MM.1S (cell line): ENCODE data around the gene DTD1.

Experiments used
- DNase-seq: peaks from one replicate; pipeline ENCODE4 v3.0.0-alpha.2; 2015
- H2AFZ ChIP-seq: fragments of 300-600 bp; sonication (generic); 2 replicates; pipeline ENCODE4 v1.6.0; 2016; ENCODE audit warnings: antibody characterized with exemption, low read length
- H3F3A ChIP-seq: fragments of 300-600 bp; sonication (generic); 2 replicates; pipeline ENCODE4 v1.6.1; 2016; ENCODE audit warnings: mild to moderate bottlenecking, antibody characterized with exemption, low read length, moderate library complexity, mixed read lengths; ENCODE audit not compliant: insufficient read depth
- H3K27ac ChIP-seq: fragments of 300-600 bp; sonication (generic); 2 replicates; pipeline ENCODE4 v1.5.1; 2016; ENCODE audit warnings: mild to moderate bottlenecking, low read length
- H3K27me3 ChIP-seq: fragments of 300-600 bp; sonication (generic); replicated peaks from 2 replicates; pipeline ENCODE4 v1.6.0; 2016; ENCODE audit warnings: low read length; ENCODE audit not compliant: insufficient read depth
- H3K36me3 ChIP-seq: fragments of 300-600 bp; sonication (generic); replicated peaks from 2 replicates; pipeline ENCODE4 v1.6.1; 2016; ENCODE audit warnings: mild to moderate bottlenecking, low read length, mixed read lengths; ENCODE audit not compliant: insufficient read depth
- H3K4me1 ChIP-seq: fragments of 300-600 bp; sonication (generic); 2 replicates; pipeline ENCODE4 v1.6.1; 2016; ENCODE audit warnings: low read length, mixed read lengths
- H3K4me2 ChIP-seq: fragments of 300-600 bp; sonication (generic); 2 replicates; pipeline ENCODE4 v1.6.0; 2016; ENCODE audit warnings: low read depth, low read length
- H3K4me3 ChIP-seq: fragments of 300-600 bp; sonication (generic); 2 replicates; pipeline ENCODE4 v1.5.1; 2016; ENCODE audit warnings: low read length, mixed read lengths
- H3K79me2 ChIP-seq: fragments of 300-600 bp; sonication (generic); 2 replicates; pipeline ENCODE4 v1.6.1; 2016; ENCODE audit warnings: mixed run types, low read length, mixed read lengths
- H3K9ac ChIP-seq: fragments of 300-600 bp; sonication (generic); 2 replicates; pipeline ENCODE4 v1.6.1; 2016; ENCODE audit warnings: low read length, mixed read lengths
- H3K9me2 ChIP-seq: fragments of 300-600 bp; sonication (generic); replicated peaks from 2 replicates; pipeline ENCODE4 v1.6.1; 2016; ENCODE audit warnings: mild to moderate bottlenecking, low read length, mixed read lengths; ENCODE audit not compliant: insufficient read depth
- H3K9me3 ChIP-seq: fragments of 300-600 bp; sonication (generic); replicated peaks from 2 replicates; pipeline ENCODE4 v1.6.1; 2016; ENCODE audit warnings: mild to moderate bottlenecking, low read length, mixed read lengths; ENCODE audit not compliant: insufficient read depth
- H4K20me1 ChIP-seq: fragments of 300-600 bp; sonication (generic); 2 replicates; pipeline ENCODE4 v1.6.1; 2016; ENCODE audit warnings: mild to moderate bottlenecking, low read length, moderate library complexity, mixed read lengths; ENCODE audit not compliant: insufficient read depth
- EZH2 ChIP-seq: fragments of 300-600 bp; sonication (generic); optimal IDR thresholded peaks from 2 replicates; pipeline ENCODE3; 2017; ENCODE audit warnings: low read depth, mild to moderate bottlenecking, antibody characterized with exemption, low read length, mixed read lengths
- EZH2phosphoT487 ChIP-seq: fragments of 300-600 bp; sonication (generic); IDR thresholded peaks from 2 replicates; pipeline ENCODE4 v1.6.1; 2018; ENCODE audit warnings: antibody characterized with exemption, low read length
- TF ChIP-seq, protein P1 (sequence below): fragments of 300-600 bp; sonication (generic); IDR thresholded peaks from 2 replicates; pipeline ENCODE4 v1.5.1; 2016; ENCODE audit warnings: antibody characterized with exemption, low read length, mixed read lengths

DTD1 gene, protein sequence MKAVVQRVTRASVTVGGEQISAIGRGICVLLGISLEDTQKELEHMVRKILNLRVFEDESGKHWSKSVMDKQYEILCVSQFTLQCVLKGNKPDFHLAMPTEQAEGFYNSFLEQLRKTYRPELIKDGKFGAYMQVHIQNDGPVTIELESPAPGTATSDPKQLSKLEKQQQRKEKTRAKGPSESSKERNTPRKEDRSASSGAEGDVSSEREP

DNA sequence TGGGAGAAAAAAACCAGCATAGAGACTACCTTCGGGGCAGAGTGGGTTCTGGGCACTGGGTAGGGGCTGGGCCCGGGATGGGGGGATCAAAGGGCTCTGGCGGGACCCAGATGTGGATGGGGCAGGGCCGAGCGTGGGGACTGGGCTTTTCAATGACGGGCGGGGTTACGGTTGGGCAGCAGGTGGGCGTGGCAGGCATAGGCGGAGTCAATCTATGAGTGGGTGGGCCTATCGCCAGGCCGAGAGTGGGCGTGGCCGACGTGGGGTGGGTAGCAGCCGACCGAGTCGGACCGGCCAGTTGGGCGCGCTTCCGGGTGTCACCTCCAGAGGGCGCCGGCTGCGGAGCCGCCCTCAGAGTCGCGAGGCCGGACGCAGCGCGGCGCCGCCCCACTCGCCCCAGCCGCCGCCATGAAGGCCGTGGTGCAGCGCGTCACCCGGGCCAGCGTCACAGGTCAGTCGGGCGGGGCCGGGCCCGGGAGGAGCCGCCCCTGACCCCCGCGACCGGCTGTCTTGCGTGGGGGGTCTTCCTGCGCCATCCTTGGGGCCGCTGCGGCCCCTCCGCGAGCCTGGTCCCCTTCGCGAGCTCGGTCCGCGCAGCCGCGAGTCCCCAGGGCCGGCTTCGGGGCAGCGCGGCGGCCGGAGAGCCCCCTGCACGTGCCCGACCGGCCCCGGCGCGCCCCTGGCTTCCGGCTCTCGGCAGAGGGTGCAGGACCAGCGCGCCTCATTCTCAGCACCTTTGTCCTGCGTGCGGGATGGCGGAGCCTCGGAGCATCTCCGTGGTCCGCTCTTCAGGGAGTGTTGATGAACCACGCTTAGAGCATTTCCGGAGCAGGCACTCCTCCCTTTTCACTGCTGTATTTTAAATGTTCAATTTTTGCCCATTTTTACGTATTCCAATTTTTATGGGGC, at the start of gene DTD1:
DTD1 (plus strand) TSS at position 390 of the 909 bp plus-strand sequence; CDS start at position 409, 19 bp downstream.
- no peaks in the 10 kb centered on the region for H4K20me1 ChIP-seq
- no peak within 1 kb of the TSS for H3K27ac ChIP-seq
- peaks cover 13% of the 10 kb centered on the region for H3K79me2 ChIP-seq
- H3K9me2 ChIP-seq = no peaks in the 10 kb centered on the region
- no peaks in the 10 kb centered on the region for H3K36me3 ChIP-seq
- peak within 1 kb of the TSS; percentile 80 for H3K4me3 ChIP-seq
- peaks cover 11% of the 10 kb centered on the region; the same call in 1 of the 2 replicates for H3K4me1 ChIP-seq
- DNase-seq = peak; percentile 89
- H3F3A ChIP-seq = peaks cover 7% of the 10 kb centered on the region
- peak within 1 kb of the TSS; percentile 87 for H2AFZ ChIP-seq
- H3K27me3 ChIP-seq = no peaks in the 10 kb centered on the region
- TF ChIP-seq, protein P1, sequence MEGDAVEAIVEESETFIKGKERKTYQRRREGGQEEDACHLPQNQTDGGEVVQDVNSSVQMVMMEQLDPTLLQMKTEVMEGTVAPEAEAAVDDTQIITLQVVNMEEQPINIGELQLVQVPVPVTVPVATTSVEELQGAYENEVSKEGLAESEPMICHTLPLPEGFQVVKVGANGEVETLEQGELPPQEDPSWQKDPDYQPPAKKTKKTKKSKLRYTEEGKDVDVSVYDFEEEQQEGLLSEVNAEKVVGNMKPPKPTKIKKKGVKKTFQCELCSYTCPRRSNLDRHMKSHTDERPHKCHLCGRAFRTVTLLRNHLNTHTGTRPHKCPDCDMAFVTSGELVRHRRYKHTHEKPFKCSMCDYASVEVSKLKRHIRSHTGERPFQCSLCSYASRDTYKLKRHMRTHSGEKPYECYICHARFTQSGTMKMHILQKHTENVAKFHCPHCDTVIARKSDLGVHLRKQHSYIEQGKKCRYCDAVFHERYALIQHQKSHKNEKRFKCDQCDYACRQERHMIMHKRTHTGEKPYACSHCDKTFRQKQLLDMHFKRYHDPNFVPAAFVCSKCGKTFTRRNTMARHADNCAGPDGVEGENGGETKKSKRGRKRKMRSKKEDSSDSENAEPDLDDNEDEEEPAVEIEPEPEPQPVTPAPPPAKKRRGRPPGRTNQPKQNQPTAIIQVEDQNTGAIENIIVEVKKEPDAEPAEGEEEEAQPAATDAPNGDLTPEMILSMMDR = peak; percentile 58
- TF ChIP-seq EZH2phosphoT487 (no peak), EZH2 (no peak)
- H3K9me3 ChIP-seq = no peaks in the 10 kb centered on the region
- peak within 1 kb of the TSS; percentile 42 for H3K9ac ChIP-seq
- peak within 1 kb of the TSS; percentile 99 for H3K4me2 ChIP-seq

DNA sequence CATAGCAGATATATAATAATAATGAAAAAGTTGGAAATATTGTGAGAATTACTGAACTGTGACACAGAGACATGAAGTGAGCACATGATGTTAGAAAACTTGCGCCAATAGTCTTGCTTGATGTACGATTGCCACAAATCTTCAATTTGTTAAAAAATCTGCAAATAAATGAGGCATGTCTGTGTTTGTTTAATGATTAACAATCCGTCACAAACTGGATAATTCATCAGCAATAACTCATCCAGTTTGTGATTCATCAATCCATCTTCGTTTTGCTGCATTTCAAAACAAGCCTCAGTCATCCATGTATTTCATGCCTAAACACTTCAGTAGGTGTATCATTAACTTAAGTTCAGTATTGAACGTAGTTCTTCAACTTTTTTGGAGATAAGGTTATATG, 46.1 kb upstream of the DTD1 start:
- no peak overlapping the region for H3K9ac ChIP-seq
- no peaks in the 10 kb centered on the region; the same call in 1 of the 2 replicates for H3K36me3 ChIP-seq
- no peak overlapping the region for H2AFZ ChIP-seq
- DNase-seq = no peak
- H3K27ac ChIP-seq = no peak overlapping the region
- no peak overlapping the region for H3K4me3 ChIP-seq
- no peaks in the 10 kb centered on the region for H3K9me2 ChIP-seq
- H3K4me2 ChIP-seq = no peak overlapping the region
- no peaks in the 10 kb centered on the region for H4K20me1 ChIP-seq
- no peaks in the 10 kb centered on the region for H3K4me1 ChIP-seq
- H3F3A ChIP-seq = no peaks in the 10 kb centered on the region
- H3K79me2 ChIP-seq = no peaks in the 10 kb centered on the region
- TF ChIP-seq EZH2phosphoT487 = no peak
- no peak for TF ChIP-seq EZH2
- TF ChIP-seq, protein P1 = no peak
- no peaks in the 10 kb centered on the region for H3K9me3 ChIP-seq
- H3K27me3 ChIP-seq = no peaks in the 10 kb centered on the region

DNA sequence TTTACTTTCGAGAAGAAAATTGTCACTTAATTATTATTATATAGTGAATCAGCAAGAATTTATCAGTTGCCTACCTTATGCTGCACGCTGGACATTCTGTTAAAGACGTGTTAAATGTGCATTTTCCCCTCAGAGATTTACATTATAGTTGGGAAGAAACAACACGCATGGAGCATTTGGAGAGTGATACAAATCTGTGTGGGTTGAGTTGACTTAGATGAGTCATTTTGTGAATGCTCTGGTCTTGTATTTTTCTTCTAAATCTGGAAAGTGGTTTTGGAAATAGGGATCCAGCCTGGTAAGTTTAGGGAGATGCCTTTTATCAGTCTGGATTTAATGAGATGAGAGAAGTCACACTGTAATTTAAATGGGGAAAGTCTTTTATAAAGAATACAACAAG, 44.6 kb upstream of the DTD1 start:
- no peaks in the 10 kb centered on the region for H4K20me1 ChIP-seq
- H3K27ac ChIP-seq = no peak overlapping the region
- no peak overlapping the region for H2AFZ ChIP-seq
- no peak overlapping the region for H3K9ac ChIP-seq
- no peaks in the 10 kb centered on the region for H3K27me3 ChIP-seq
- H3K36me3 ChIP-seq = no peaks in the 10 kb centered on the region; the same call in 1 of the 2 replicates
- H3K9me3 ChIP-seq = no peaks in the 10 kb centered on the region
- TF ChIP-seq EZH2phosphoT487 = no peak
- TF ChIP-seq, protein P1 = no peak
- no peak for TF ChIP-seq EZH2
- H3K9me2 ChIP-seq = no peaks in the 10 kb centered on the region
- no peak overlapping the region for H3K4me3 ChIP-seq
- no peaks in the 10 kb centered on the region for H3K79me2 ChIP-seq
- H3K4me1 ChIP-seq = no peaks in the 10 kb centered on the region
- no peak overlapping the region for H3K4me2 ChIP-seq
- DNase-seq = no peak
- H3F3A ChIP-seq = no peaks in the 10 kb centered on the region
